GM12864 (cell line): ENCODE results near the gene CERS1.

ENCODE experiments used
- DNase-seq: peaks from one replicate; pipeline ENCODE4 v3.0.0-alpha.2; 2011; ENCODE audit warnings: low read depth
- H3K4me3 ChIP-seq: 2 replicates; pipeline ENCODE4 v1.5.1; 2011; ENCODE audit warnings: mild to moderate bottlenecking, low read depth, low read length, control low read depth
- TF ChIP-seq, protein P1 (sequence below): IDR thresholded peaks from 2 replicates; pipeline ENCODE4 v1.5.1; 2011; ENCODE audit warnings: low read depth, mild to moderate bottlenecking, moderate library complexity, low read length, control low read depth, inconsistent platforms; ENCODE audit errors: missing control alignments

Gene CERS1

DNA sequence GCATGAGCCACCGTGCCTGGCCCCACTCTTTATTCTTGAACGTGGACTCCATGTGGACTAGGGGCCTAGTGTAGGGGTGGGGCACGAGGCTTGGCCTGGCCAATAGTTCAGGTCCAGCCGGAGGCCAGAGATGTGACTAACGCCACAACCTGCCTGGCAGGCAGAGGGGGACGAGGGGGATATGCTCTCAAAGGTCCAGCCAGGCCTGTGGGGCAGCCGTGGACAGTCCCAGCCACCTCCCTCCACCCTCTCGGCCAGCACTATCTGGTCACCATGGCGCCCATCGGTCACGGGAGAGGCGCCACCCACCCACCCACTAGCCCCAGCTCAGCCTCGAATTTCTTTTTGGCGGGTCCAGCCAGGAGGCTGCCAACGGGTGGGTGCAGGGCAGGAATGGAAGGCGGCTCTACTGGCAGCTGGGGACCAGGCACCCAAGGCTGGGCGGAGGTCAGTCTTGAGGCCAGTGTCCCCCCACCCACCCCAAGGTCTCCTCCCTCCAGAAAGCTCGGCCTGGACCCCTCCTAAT lies 2.2 kb upstream of the CERS1 start:
- DNase-seq, result no peak
- no peak overlapping the region for H3K4me3 ChIP-seq
- TF ChIP-seq, protein P1, sequence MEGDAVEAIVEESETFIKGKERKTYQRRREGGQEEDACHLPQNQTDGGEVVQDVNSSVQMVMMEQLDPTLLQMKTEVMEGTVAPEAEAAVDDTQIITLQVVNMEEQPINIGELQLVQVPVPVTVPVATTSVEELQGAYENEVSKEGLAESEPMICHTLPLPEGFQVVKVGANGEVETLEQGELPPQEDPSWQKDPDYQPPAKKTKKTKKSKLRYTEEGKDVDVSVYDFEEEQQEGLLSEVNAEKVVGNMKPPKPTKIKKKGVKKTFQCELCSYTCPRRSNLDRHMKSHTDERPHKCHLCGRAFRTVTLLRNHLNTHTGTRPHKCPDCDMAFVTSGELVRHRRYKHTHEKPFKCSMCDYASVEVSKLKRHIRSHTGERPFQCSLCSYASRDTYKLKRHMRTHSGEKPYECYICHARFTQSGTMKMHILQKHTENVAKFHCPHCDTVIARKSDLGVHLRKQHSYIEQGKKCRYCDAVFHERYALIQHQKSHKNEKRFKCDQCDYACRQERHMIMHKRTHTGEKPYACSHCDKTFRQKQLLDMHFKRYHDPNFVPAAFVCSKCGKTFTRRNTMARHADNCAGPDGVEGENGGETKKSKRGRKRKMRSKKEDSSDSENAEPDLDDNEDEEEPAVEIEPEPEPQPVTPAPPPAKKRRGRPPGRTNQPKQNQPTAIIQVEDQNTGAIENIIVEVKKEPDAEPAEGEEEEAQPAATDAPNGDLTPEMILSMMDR, result no peak

DNA sequence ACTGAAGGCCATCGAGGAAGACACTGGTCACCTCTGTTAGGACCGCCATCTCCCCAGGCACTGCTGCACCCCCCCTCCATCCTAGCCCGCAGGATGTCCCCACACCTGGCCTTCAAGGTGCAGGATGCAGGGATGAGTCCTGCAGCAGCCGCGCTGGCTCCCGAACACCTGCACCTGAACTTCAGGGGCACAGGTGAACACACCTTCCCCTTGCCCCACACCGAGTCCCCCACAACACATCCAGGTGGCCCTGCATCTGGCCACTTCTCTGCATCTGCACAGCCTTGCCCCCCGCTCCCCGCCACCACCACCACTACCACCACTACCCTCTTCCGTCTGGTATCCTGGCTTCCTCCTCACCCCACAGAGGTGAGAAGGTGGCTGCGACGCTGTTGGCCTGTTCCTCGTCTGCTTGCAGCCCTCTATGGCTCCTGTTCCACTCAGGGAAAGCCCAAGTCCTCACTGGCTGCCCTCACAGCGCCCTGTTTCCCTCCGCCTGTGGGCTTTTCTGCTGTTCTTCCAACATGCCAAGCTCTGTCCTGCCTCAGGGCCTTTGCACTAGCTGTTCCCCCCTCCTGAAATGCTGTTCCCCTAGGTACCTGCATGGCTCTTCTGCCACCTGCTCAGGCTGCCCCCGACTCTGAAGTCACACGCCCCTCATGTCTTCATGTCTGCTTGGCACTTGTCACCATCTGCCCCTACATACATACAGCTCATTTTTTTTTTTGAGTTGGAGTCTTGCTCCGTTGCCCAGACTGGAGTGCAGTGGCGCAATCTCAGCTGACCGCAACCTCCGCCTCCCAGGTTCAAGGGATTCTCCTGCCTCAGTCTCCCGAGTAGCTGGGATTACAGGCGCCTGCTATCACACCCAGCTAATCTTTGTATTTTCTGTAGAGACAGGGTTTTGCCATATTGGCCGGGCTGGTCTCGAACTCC lies 1.4 kb upstream of the CERS1 start:
- H3K4me3 ChIP-seq, result no peak overlapping the region
- TF ChIP-seq, protein P1, result no peak

DNA sequence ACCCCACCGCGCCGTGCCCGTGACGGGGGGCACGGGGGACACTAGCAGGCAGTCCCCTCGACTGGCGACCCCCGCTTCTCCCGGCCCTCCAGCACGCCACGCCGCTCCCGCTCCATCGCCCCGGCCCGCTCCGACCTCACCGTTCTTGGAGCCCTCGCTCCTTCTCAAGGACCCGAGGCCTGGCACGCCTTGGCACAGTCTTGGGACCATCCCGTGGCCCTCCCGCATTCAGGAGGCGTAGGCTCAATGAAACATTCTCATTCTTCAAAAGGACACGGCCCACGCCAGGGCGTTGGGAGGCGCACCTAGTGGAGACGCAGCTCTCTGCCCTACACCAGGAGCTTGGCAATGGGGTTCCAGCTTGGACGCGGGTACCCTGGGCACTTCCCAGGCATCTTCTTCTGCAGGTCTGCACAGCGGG lies 473 bp upstream of the CERS1 start:
- TF ChIP-seq, protein P1, result peak; percentile 2
- H3K4me3 ChIP-seq, result no peak overlapping the region
- DNase-seq, result no peak

More for the DNA sequence above, 1.4 kb upstream of the CERS1 start:
- DNase-seq, result no peak

DNA sequence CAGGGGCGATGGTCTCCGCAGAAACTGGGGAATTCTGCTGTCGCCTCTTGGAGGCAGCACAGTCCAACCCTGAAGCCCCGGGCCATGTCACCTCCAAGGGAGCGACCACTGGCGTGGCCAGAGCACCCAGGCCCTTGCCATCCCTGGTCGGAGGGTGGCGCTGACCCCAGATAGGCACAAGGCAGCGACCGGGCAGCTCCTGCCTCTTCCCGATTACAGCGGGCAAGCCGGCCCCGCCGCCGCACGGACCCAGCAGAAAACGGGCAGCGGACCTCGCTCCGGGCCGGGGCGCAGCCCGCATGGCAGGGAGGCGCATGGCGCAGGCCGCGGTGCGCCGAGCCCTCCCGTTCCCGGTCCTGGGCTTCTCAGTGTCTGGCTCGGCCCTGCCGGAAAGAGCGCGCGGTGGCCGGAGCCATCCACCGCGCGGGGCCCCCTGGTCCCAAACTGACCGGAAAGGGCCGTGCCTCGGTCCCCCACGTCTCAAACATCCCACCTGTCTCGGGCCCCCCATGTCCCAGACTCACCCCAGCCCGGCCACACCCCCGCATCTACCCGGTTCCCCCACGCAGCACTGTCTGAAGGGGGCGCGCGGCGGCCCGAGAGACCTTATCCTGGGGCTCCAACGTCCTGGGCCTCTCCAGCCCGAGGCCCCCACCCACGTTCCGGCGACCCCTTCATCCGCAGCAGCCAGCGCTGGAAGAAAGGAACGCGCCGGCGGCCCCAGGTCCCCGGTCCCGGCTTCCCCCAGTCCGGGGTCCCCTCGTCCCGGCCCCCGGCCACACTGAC lies 727 bp downstream of the CERS1 start:
- H3K4me3 ChIP-seq, result no peak overlapping the region
- no peak for DNase-seq
- TF ChIP-seq, protein P1, result peak; percentile 10

DNA sequence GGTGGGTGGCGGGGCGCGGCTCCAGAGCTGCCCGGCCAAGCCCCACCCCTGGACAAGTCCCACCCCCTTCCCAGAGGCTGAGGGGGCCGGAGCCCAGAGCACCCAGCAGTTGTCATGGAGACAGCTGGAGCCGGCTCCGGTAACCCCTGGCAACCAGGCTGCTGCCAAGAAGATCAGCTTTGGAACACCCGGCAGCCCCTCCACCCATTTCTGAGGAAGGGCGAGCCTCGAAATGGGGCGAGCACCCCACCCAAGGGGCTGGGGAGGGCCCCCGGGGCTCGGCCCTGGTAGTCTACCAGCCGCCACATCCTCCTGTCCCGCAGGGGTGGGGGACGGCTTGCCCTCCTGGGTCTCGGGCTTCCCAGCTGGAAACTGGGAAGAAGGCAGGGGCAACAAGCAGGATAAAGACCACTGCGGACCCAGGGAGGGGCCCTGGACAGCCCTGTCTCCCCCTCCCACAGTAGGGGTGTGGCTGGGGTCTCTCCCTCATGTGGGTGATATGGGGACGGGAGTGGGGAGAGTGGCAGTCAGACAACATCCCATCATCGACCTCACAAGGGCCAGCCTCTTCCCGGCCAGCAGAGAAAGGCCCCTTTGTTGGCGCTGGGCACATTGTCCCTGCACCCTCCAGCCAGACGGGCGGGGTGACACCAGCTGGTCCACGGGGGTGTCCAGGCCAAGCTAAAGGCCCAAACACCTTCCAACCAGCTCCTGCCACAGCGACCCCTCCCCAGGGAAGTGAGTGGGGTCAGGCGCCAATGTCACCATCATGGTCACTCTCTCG lies 1.5 kb downstream of the CERS1 start:
- no peak for DNase-seq
- TF ChIP-seq, protein P1, result no peak
- no peak overlapping the region for H3K4me3 ChIP-seq

DNA sequence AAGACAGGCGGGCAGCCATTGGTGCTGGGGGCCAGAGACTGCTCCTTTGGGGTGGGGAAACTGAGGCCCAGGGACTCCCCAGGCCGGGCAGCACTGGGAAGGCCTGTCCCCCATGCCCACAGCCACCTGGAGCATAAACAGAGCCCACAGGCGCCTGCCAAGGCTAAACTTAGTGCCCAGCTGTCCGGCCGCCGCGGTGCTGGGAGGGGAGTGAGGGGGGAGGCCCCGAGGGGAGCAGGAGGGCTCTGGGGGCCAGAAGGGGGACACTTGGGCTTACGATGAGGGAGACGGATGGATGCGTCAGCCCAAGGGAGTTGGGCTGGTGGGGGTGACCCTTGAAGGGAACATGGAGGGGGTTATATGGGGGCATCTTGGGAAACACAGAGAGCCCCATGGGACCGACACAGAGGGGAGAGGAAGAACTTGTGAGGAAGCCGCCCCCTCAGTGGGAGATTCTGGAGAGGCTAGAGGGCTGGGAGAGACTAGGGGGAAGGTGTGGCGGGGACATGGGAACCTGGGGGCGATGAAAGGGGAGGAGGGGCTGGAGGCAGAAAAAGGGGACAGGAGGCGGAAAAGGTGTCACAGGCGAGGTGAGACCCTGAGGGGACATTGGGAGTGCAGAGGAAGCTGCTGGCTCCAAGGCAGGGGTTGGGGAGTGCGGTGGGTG lies 2.2 kb downstream of the CERS1 start:
- no peak overlapping the region for H3K4me3 ChIP-seq
- no peak for DNase-seq
- TF ChIP-seq, protein P1, result no peak
